ENCODE measurements around the gene IQCC. TPM values are rescaled to one million over a fixed set of nuclear protein-coding genes. Genes with fewer than 3 reads are reported as not detected.
A peak's percentile ranks its signal among the peaks of the same experiment; 100 is the strongest.
"Not testable (repeated sequence)": the region's sequence is repeated elsewhere in the genome, so short reads cannot be mapped to it uniquely, and the experiment has no call there.

Gene IQCC
- 1 to 10 TPM in 1 of 3 donors, under 1 TPM in 2; 0.56 to 1.5 (median 0.79) TPM for polyA plus RNA-seq

- H3K27ac ChIP-seq (ENCODE audit: low read depth, low read length): no peak within 1 kb of the TSS
- WGBS, 3 donors: 1 to 3% (median 3%) methylated on average over 67 to 77 of the region's 77 CpGs
These were observed at the start of gene IQCC for GRCh38 chr1:32205401-32206370. Gene IQCC (plus strand): TSS chr1:32205671. CDS start chr1:32205682, 11 bp downstream.

GRCh38 chr1:32159189-32159588, 46.3 kb upstream of the IQCC start:
- 71 to 84% (median 74%) methylated on average over 3 of the region's 3 CpGs for WGBS, 3 donors
- no peak overlapping the region for H3K27ac ChIP-seq (ENCODE audit: low read depth, low read length)

DNA sequence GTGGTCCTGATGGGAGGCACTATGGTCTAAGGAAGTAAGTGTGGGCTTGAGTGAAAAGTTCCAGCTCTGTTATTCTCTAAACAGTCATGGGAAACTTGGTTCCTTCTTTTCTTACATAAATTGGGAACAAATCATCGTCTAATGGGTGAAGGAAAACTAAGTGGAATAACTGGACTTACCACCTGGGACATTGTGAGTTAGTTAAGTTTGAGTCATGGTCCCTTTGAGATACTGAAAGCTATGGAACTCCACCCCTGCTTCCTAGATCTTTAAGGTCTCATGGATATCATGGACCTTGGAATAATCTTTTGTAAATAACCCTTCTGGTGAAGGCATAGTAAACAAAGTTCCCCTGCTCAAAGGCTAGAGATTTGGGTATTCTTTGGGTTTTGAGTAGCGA, 42.1 kb upstream of the IQCC start:
- WGBS, 3 donors: 33 to 97% (median 84%) methylated on average over 2 of the region's 2 CpGs

DNA sequence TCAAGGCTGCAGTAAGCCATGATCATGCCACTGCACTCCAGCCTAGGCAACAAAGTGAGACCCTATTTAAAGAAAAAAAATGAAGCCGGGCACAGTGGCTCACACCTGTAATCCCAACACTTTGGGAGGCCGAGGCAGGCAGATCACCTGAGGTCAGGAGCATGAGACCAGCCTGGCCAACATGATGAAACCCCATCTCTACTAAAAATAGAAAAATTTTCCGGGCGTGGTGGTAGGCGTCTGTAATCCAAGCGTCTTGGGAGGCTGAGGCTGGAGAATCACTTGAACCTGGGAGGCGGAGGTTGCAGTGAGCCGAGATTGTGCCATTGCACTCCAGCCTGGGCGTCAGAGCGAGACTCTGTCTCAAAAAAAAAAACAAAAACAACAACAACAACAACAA, 39.8 kb upstream of the IQCC start:
- WGBS, 3 donors: 92 to 95% (median 94%) methylated on average over 10 of the region's 10 CpGs
- H3K27ac ChIP-seq (ENCODE audit: low read depth, low read length): not testable (repeated sequence)

More for the DNA sequence above, 42.1 kb upstream of the IQCC start:
- H3K27ac ChIP-seq (ENCODE audit: low read depth, low read length): no peak overlapping the region

DNA sequence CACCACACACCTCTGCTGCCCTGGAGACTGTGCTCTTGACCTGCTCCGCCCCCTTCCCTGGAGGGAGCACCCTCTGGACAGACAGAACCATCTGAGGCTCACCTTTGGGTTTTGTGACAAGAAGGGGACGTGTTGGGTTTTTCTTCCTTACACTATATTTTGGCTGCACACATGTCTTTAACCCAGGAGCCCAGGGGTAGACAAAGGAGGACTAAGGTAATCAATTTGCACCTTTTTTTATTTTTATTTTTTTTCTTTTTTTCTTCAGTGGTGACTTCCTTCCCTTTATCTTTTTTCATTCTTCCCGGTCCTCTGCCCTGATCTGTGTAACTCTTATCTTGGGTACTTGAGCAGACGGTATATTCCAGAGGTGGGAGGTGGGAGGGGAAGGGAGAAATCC, 34.5 kb upstream of the IQCC start:
- 73 to 82% (median 76%) methylated on average over 4 of the region's 4 CpGs for WGBS, 3 donors
- H3K27ac ChIP-seq (ENCODE audit: low read depth, low read length): no peak overlapping the region

GRCh38 chr1:32172621-32173245, 32.7 kb upstream of the IQCC start:
- H3K27ac ChIP-seq (ENCODE audit: low read depth, low read length): no peak overlapping the region
- WGBS, 3 donors: 96 to 100% (median 97%) methylated on average over 1 of the region's 1 CpG

DNA sequence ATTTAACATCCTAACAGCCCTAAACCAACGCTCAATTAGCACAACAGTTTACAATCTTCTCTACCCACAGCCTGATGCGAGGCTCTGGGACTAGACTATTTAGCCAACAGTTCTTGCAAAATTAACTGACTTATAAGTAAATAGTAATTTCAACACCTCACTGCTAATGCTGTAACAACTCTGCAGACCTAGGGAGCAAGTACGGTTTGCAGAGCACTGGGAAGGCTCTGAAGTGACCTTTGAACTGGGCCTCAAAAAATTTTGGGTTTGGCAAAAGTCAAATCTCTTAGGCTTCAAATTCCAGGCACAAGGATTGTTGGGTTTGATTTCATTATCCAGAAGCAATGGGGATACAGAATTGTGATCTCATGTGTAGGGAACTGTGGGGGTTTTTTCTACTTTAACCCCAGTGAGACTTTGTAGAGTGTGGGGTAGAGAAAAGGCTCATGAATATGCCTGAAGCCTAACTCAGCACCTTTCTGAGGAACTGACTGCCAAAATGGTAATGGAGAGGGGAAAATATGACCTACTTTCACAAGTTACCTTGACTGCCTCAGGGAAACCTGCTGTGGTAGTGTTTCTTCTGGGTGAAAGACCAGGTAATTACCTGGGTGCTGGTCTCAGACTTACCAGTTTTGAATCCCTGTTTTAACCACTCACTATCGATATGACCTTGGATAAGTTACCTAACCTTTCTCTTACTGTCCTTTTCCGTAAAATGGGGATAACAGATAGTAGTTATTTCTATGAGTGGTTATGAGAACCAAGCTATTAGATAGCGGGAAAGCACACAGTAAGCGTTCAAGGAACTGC, 26.9 kb upstream of the IQCC start:
- no peak overlapping the region for H3K27ac ChIP-seq (ENCODE audit: low read depth, low read length)
- 66 to 77% (median 72%) methylated on average over 7 of the region's 7 CpGs for WGBS, 3 donors

DNA sequence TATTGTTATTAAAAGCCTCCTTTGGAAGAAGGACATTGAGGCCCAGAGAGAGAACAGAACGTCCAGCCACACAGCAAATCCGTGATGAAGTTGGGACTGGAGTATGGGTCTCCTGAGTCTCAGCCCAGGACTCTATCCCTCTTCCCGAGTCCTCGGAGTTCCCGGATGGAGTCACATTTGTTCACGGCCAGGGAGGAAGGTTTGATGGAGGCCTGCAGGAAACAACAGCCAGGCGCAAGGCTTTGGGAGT, 26.4 kb upstream of the IQCC start:
- peak overlapping the region; percentile 21 for H3K27ac ChIP-seq (ENCODE audit: low read depth, low read length)
- WGBS, 3 donors: 12 to 15% (median 13%) methylated on average over 7 of the region's 7 CpGs

DNA sequence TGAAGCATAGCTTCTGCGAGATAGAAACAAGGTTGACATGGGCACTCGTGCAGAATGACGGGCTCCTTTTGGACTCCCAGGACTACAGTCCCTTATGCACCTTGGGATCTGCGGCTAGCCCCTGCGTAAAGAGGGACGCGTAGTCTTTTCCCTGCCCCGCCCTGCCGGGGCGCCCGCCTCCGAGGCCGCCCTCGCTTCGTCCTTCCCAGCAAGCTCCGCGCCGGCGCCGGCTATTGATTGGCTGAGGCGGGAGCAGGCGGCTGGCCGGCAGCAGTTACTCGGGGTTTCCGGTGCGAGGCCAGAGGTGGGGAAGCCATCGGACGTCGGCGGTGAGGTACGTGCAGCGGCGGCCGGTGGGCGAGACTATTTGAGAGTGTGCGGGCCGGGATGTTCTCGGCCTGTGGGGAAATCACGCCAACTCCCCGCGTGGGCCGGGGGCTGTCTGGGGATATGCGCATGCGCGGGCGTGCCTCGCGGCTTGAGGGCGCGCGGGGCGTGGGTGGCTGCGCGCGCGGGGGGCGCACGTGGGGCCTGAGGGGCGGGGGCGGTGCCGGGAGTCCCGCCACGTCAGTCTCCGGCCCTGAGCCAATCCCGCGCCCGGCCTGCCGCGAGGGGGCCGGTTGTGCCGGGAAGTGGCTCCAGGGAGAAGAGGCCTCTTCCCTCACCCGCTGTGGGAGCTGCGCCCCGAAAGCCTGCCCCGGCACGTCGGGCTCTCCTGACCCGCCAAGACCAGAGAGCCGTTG, 25.9 kb upstream of the IQCC start, which contains the start of gene TXLNA:
TSS of gene TXLNA (plus strand) at position 233 of the 743 bp plus-strand sequence. CDS start 671 bp downstream, outside the sequence.
- WGBS, 3 donors: 0 to 1% (median 1%) methylated on average over 76 to 79 of the region's 79 CpGs
- H3K27ac ChIP-seq (ENCODE audit: low read depth, low read length): peak within 1 kb of the TSS; percentile 86

GRCh38 chr1:32180186-32181060, 25.0 kb upstream of the IQCC start:
- 5 to 8% (median 5%) methylated on average over 36 of the region's 36 CpGs for WGBS, 3 donors

DNA sequence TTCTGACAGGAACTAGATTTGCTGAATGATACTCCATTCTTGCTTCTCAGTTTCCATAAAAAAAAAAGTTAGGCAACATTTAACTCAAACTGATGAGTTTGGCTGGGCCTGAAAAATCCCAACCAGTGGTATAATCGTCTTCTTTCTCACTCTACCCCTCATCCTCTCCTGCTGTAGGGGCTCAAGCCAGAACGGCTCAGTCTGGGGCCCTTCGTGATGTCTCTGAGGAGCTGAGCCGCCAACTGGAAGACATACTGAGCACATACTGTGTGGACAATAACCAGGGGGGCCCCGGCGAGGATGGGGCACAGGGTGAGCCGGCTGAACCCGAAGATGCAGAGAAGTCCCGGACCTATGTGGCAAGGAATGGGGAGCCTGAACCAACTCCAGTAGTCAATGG, 24.4 kb upstream of the IQCC start:
- 65 to 75% (median 71%) methylated on average over 9 of the region's 9 CpGs for WGBS, 3 donors

More at GRCh38 chr1:32180186-32181060, 25.0 kb upstream of the IQCC start:
- peak overlapping the region; percentile 86 for H3K27ac ChIP-seq (ENCODE audit: low read depth, low read length)

GRCh38 chr1:32181563-32181962, 23.9 kb upstream of the IQCC start:
- WGBS, 3 donors: 69 to 86% (median 82%) methylated on average over 5 of the region's 5 CpGs
- no peak overlapping the region for H3K27ac ChIP-seq (ENCODE audit: low read depth, low read length)

More for the DNA sequence above, 24.4 kb upstream of the IQCC start:
- no peak overlapping the region for H3K27ac ChIP-seq (ENCODE audit: low read depth, low read length)

DNA sequence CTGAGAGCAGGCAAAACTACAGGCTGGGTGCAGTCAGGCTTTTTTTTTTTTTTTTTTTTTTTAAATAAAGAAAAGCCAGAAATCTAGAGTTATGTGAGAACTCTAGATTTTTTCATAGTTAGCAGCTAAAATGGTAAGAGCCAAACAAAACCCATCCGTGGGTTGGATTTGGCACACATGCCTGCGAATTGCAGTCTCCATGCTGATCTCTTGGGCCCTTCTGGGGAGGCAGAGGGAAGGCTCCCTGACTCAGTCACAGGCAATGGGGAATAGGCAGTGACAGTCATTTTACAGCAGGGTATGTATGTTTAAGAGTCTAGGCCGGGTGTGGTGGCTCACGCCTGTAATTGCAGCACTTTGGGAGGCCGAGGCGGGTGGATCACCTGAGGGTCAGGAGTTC, 23.4 kb upstream of the IQCC start:
- no peak overlapping the region for H3K27ac ChIP-seq (ENCODE audit: low read depth, low read length)
- WGBS, 3 donors: 79 to 93% (median 81%) methylated on average over 6 of the region's 6 CpGs

- H3K27ac ChIP-seq (ENCODE audit: low read depth, low read length): no peak overlapping the region
These were observed 20.8 kb upstream of the IQCC start for GRCh38 chr1:32184650-32185049.

DNA sequence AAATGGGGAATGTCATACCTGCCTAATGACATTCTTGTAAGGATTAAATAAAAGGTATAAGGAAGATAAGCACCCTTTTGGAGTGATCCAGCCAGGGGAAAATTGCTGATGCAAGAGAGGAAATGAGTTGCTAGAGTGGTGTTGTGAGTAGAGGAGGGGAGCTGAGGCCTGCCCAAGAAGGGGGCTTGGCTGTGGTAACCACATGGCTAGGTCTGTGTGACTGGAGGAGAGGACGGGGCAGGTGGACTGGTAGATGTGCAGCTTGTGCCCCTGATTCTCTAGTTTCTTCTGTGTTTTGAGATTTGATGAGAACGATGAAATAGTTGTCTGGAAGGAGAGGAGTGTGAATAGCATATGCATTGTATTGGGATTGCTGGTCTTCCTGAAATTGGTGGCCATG, 19.4 kb upstream of the IQCC start:
- WGBS, 3 donors: 77 to 95% (median 87%) methylated on average over 2 of the region's 2 CpGs
- no peak overlapping the region for H3K27ac ChIP-seq (ENCODE audit: low read depth, low read length)

GRCh38 chr1:32186491-32186890, 19.0 kb upstream of the IQCC start:
- WGBS, 3 donors: 79 to 97% (median 96%) methylated on average over 2 of the region's 2 CpGs
- H3K27ac ChIP-seq (ENCODE audit: low read depth, low read length): no peak overlapping the region

GRCh38 chr1:32187850-32188249, 17.6 kb upstream of the IQCC start:
- no peak overlapping the region for H3K27ac ChIP-seq (ENCODE audit: low read depth, low read length)
- WGBS, 3 donors: 96 to 99% (median 97%) methylated on average over 9 of the region's 9 CpGs
